Activated CD8-positive, alpha-beta memory T cell treated with anti-CD3 and anti-CD28 coated beads for 48 hours (primary cell): Measurements from ENCODE around the gene AASDH.
"Not testable (repeated sequence)": the region's sequence is repeated elsewhere in the genome, so short reads cannot be mapped to it uniquely, and the experiment has no call there.

Experiments used
- DNase-seq, 3 experiments: peaks; one replicate each; pipeline ENCODE4 v3.0.0-alpha.2; 2020; ENCODE audit warnings: low read depth in 2 of 3, low spot score in 2 of 3

Gene AASDH

DNA sequence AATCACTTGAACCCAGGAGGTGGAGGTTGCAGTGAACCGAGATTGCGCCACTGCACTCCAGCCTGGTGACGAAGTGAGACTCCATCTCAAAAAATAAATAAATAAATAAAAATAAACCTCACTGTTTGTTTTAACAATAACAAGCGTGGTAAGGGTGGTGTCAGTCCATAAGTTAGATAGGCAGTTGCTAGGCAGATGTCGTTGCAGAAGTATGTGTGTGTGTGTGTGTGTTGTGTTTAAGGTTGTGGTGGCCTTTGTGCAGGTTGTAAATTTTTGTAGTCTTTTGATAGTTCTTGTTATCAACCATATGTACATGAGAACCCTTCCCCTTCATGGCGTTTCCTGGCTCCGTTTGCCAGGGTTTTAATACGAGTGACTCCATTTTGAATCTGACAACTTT, 4.0 kb upstream of the AASDH start:
- no peak for DNase-seq

DNA sequence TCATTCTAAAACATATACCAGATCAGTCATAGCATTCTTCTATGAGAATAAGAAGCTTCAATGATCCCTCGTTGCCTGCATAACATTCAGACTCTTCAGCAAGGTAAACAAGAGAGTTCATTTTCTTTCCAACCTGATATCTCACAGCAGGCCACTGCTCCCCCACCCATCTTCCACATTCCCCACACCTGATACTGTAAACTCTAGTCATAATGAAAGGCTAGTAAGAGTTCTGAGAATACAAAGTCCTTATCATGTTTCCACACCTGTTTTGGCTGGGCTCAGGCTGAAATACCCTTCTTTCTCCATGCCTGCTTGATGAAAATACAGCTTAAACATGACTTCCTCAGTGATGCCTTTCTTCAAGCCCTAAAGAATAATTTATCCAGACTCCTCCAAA, 2.3 kb upstream of the AASDH start:
- no peak for DNase-seq

GRCh38 chr4:56388306-56388705, 1.0 kb upstream of the AASDH start:
- DNase-seq, result no peak

DNA sequence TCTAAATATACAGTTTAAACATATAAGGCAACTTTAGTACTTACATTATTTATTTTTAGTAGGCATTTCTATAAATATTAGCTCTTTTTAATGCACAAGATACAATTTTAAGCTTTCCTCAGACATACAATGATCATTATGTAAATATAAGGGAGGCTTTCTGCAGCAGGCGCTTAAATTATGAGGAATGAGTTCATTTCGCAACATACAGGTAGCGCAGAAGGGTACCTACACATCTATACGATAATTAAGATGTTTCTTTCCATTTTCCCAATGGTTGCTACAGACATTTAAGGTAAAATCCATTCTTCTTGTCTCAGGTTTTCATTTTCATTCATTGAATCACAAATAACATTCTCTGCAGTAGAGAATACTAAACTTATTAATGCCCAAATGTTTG, 1.2 kb downstream of the AASDH start:
- no peak for DNase-seq

- no peak for DNase-seq
Observed at GRCh38 chr4:56375458-56375857, 11.8 kb downstream of the AASDH start.

DNA sequence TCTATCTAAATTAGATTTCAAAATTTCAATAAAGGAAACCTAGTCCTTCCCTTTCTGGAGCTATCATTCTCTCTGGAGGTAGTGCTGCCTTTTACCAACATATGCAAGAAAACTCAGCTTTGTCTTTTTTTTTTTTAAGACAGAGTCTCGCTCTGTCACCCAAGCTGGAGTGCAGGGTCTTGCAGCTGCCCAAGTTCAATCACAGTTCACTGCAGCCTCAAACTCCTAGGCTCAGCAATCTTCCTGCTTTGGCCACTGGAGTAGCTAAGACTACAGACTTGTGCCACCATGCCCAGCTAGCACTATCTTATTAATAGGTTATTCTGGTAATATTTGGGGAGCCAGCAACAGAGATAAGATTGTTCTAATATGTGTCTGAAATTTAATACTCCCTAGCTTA, 12.3 kb downstream of the AASDH start:
- DNase-seq, result no peak

DNA sequence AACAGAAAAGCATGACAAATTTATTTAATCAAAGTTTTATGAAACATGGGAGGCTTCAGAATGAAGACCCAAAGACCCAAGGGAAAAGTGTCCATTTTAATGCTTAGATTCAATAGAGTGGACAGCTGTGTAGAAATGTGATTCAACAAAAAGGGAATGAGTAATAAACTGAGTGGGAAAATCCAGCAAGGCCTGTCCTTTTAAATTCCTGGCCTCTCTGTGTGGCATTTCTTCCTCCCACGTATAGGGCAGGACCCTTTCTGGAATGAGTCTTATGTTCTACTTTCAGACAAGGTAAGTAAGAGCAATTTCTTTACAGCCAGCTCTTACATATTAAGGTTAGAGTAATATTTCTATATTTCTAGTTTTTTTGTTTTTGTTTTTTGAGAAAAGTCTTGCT, 14.5 kb downstream of the AASDH start:
- no peak for DNase-seq

- no peak for DNase-seq
Observed at GRCh38 chr4:56371426-56372220, 15.7 kb downstream of the AASDH start.

DNA sequence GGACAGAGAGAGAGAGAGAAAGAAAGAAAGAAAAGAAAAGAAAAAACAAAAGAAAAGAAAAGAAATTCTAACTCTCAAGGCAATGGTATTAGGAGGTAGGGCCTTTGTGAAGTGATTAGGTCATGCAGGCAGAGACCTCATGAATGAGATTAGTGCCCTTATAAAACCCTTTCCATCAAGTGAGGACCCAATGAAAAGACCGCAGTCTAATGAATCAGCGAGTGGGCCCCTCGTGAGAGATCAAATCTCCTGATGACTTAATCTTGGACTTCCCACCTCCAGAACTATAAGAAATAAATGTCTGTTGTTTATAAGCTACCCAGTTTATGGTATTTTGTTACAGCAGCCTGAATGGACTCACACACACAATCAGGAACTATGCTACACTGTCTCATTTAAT, 16.9 kb downstream of the AASDH start:
- DNase-seq, result no peak

DNA sequence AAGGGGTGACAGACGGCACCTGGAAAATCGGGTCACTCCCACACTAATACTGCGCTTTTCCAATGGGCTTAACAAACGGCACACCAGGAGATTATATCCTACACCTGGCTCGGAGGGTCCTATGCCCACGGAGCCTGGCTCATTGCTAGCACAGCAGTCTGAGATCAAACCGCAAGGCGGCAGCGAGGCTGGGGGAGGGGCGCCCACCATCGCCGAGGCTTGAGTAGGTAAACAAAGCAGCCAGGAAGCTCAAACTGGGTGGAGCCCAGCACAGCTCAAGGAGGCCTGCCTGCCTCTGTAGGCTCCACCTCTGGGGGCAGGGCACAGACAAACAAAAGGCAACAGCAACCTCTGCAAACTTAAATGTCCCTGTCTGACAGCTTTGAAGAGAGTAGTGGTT, 24.3 kb downstream of the AASDH start:
- DNase-seq, result not testable (repeated sequence)

GRCh38 chr4:56360071-56360470, 27.2 kb downstream of the AASDH start:
- DNase-seq, result no peak

GRCh38 chr4:56356650-56357049, 30.6 kb downstream of the AASDH start:
- no peak for DNase-seq

GRCh38 chr4:56348576-56348975, 38.7 kb downstream of the AASDH start:
- no peak for DNase-seq

GRCh38 chr4:56345458-56345857, 41.8 kb downstream of the AASDH start:
- DNase-seq, result no peak

GRCh38 chr4:56342746-56343145, 44.5 kb downstream of the AASDH start:
- no peak for DNase-seq

DNA sequence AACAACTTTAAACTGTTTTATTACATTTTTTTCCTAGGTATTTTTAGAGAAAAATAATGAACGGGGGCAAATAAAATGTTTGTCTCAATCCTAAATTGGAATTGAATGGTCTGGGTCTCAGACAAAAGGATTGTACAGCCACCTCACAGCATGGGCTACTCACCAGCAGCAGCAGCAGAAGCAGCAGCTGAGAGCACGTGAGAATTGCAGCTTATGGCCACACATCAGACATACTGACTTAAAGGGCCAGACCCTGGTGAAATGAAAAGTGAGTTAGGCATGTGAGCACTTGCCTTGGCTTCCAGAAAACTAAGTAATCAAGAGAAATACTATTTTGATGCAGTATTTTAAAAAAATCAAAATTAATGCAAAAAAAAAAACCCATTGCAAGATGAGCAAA, 56.6 kb downstream of the AASDH start:
- no peak for DNase-seq

DNA sequence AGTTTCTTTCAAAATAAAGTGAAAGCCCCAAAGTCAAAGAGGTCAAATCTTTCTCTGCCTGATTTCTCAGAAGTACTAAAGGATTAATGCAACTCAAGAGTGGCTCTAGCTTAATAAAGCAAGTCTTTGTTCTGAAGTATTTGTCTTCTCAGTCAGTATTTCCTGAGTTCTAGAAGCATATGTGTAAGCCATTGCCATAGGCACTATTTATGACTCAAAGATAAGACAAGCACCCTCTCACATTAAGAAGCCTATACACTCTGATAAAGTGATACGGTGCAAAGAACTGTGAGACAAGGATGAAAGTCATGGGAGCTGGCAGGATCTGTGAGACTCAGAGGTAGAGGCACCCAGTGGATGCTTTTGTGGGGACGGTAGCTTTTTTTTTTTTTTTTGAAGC, 60.9 kb downstream of the AASDH start:
- no peak for DNase-seq

DNA sequence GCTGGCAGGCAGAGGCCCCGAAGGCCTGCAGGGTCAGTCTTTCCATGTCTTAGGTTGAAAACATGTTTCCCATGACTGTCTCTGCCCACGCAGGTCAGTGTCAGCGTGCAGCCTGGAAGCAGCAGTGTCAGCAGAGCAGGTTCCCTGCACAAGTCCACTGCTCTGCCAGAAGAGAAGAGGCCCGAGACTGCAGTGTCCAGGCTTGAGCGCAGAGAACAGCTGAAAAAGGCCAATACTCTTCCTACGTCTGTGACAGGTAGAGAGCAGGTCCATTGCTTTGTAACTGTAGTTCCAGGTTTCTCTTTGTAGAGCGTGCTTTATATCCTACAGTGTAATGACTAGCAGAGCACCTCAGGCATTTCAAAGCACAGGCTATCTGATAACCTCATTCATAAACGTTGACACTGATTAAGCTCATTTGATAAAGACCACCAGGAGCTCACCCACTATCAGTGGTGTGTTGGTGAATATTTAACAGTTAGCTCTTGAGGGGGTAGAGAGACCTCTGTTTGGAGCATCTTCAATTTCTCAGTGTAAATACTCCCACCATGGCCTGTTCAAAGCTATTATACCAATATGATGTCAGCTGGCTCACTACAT, 63.2 kb downstream of the AASDH start:
- no peak for DNase-seq

DNA sequence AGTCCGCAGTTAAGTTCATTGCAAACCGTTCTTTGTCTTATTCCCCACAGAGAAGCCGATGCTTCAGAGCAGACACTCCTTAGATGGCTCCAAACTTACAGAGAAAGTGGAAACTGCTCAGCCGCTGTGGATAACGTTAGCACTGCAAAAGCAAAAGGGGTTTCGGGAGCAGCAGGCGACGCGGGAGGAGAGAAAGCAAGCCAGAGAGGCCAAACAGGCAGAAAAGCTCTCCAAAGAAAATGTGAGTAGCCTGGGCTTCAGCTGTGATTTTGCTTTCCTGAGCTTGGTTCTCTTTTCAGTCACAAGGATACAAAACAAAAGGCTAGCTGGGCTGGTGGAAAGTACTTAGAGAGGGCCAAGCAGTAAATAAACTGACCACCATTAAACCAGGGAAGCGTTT, 64.0 kb downstream of the AASDH start:
- no peak for DNase-seq

- DNase-seq, result no peak
Observed at GRCh38 chr4:56321251-56321650, 66.0 kb downstream of the AASDH start.

GRCh38 chr4:56320293-56320692, 67.0 kb downstream of the AASDH start:
- no peak for DNase-seq

DNA sequence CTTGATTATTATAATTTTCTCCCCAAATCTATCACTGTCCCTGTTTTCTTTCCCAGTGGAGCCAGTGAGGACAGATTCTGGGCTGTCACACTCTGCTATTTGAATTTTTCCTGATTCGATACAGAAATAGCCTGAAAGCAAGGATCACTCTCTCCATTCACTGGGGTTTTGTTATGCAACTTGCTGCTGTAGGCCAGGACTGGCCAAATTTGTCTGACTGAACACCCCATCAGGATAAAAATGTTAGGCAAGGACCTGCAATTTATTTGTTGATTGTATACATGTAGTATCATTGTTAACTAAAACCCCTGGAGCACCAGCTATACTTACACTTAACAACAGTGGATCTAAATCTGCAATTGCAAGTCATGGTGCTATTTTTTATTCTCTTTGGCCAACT, 68.7 kb downstream of the AASDH start:
- no peak for DNase-seq

GRCh38 chr4:56317749-56318148, 69.5 kb downstream of the AASDH start:
- DNase-seq, result no peak
